NT2/D1 (cell line): ENCODE results near the gene CACNA1I.
A peak's percentile ranks its signal among the peaks of the same experiment; 100 is the strongest.

Experiments used
- DNase-seq: peaks from one replicate; pipeline ENCODE4 v3.0.0-alpha.2; 2011; ENCODE audit warnings: low read depth, low spot score
- H3K27me3 ChIP-seq: 2 replicates; pipeline ENCODE4 v1.6.0; 2011; ENCODE audit warnings: mild to moderate bottlenecking; ENCODE audit not compliant: insufficient read length, insufficient read depth
- H3K36me3 ChIP-seq: 2 replicates; pipeline ENCODE4 v1.6.1; 2011; ENCODE audit warnings: mild to moderate bottlenecking, low read length, mixed read lengths; ENCODE audit not compliant: insufficient read depth, insufficient read length
- H3K4me1 ChIP-seq: 2 replicates; pipeline ENCODE4 v1.5.1; 2011; ENCODE audit not compliant: insufficient read depth, insufficient read length
- H3K4me3 ChIP-seq: 2 replicates; pipeline ENCODE4 v1.5.1; 2011; ENCODE audit warnings: low read depth; ENCODE audit not compliant: insufficient read length
- H3K9ac ChIP-seq: 2 replicates; pipeline ENCODE4 v1.6.0; 2011; ENCODE audit warnings: low read depth; ENCODE audit not compliant: insufficient read length
- H3K9me3 ChIP-seq: 2 replicates; pipeline ENCODE4 v1.5.1; 2011; ENCODE audit warnings: mild to moderate bottlenecking, low read length; ENCODE audit not compliant: insufficient read depth
- SUZ12 ChIP-seq: IDR thresholded peaks from 2 replicates; pipeline ENCODE4 v1.6.1; 2011; ENCODE audit not compliant: insufficient read length, insufficient read depth; ENCODE audit errors: extremely low read depth
- YY1 ChIP-seq: IDR thresholded peaks from 2 replicates; pipeline ENCODE4 v1.6.1; 2011; ENCODE audit not compliant: insufficient read length, insufficient read depth
- ZNF274 ChIP-seq: IDR thresholded peaks from 2 replicates; pipeline ENCODE4 v1.6.1; 2011; ENCODE audit warnings: mild to moderate bottlenecking, low read depth, low read length

Gene CACNA1I

GRCh38 chr22:39622881-39623367, 52.4 kb downstream of the CACNA1I start:
- DNase-seq: peak; percentile 58
- no peaks in the 10 kb centered on the region for H3K9me3 ChIP-seq
- no peaks in the 10 kb centered on the region for H3K27me3 ChIP-seq
- H3K9ac ChIP-seq: peak overlapping the region; percentile 32
- no peaks in the 10 kb centered on the region for H3K36me3 ChIP-seq
- TF ChIP-seq ZNF274: no peak
- TF ChIP-seq SUZ12: no peak
- TF ChIP-seq YY1: no peak
- peaks cover 16% of the 10 kb centered on the region for H3K4me1 ChIP-seq
- H3K4me3 ChIP-seq: no peak overlapping the region

- no peaks in the 10 kb centered on the region for H3K27me3 ChIP-seq
- DNase-seq: no peak
- TF ChIP-seq ZNF274: no peak
- TF ChIP-seq YY1: no peak
- no peak for TF ChIP-seq SUZ12
- peak overlapping the region; percentile 4 for H3K9ac ChIP-seq
- no peak overlapping the region for H3K4me3 ChIP-seq
- H3K36me3 ChIP-seq: no peaks in the 10 kb centered on the region
- peaks cover 19% of the 10 kb centered on the region for H3K4me1 ChIP-seq
- H3K9me3 ChIP-seq: no peaks in the 10 kb centered on the region
These were observed 53.3 kb downstream of the CACNA1I start for GRCh38 chr22:39623603-39624500.

- H3K9ac ChIP-seq: peak overlapping the region; percentile 4
- no peak overlapping the region for H3K4me3 ChIP-seq
- no peaks in the 10 kb centered on the region for H3K36me3 ChIP-seq
- TF ChIP-seq SUZ12 (no peak), ZNF274 (no peak), YY1 (no peak)
- peaks cover 21% of the 10 kb centered on the region for H3K4me1 ChIP-seq
- DNase-seq: no peak
- no peaks in the 10 kb centered on the region for H3K9me3 ChIP-seq
- no peaks in the 10 kb centered on the region for H3K27me3 ChIP-seq
These were observed 53.9 kb downstream of the CACNA1I start for GRCh38 chr22:39624501-39624821.

GRCh38 chr22:39625569-39626537, 55.3 kb downstream of the CACNA1I start:
- no peaks in the 10 kb centered on the region for H3K27me3 ChIP-seq
- H3K4me1 ChIP-seq: peaks cover 23% of the 10 kb centered on the region
- no peak for TF ChIP-seq SUZ12
- no peak for TF ChIP-seq YY1
- no peak for TF ChIP-seq ZNF274
- no peak for DNase-seq
- peak overlapping the region; percentile 24 for H3K9ac ChIP-seq
- H3K4me3 ChIP-seq: no peak overlapping the region
- no peaks in the 10 kb centered on the region for H3K9me3 ChIP-seq
- no peaks in the 10 kb centered on the region for H3K36me3 ChIP-seq

- H3K36me3 ChIP-seq: no peaks in the 10 kb centered on the region
- no peak for DNase-seq
- H3K9me3 ChIP-seq: no peaks in the 10 kb centered on the region
- peaks cover 24% of the 10 kb centered on the region for H3K4me1 ChIP-seq
- no peak overlapping the region for H3K4me3 ChIP-seq
- no peak overlapping the region for H3K9ac ChIP-seq
- no peaks in the 10 kb centered on the region for H3K27me3 ChIP-seq
- TF ChIP-seq YY1: no peak
- TF ChIP-seq SUZ12: no peak
- TF ChIP-seq ZNF274: no peak
These were observed 56.7 kb downstream of the CACNA1I start for GRCh38 chr22:39627208-39627607.

- TF ChIP-seq ZNF274 (no peak), YY1 (no peak), SUZ12 (no peak)
- no peaks in the 10 kb centered on the region for H3K9me3 ChIP-seq
- no peak overlapping the region for H3K9ac ChIP-seq
These were observed 57.5 kb downstream of the CACNA1I start for GRCh38 chr22:39627865-39628562.

More at GRCh38 chr22:39627865-39628562, 57.5 kb downstream of the CACNA1I start:
- peaks cover 24% of the 10 kb centered on the region for H3K4me1 ChIP-seq
- H3K4me3 ChIP-seq: no peak overlapping the region
- no peak for DNase-seq
- no peaks in the 10 kb centered on the region for H3K36me3 ChIP-seq
- no peaks in the 10 kb centered on the region for H3K27me3 ChIP-seq
